GM21515 (cell line): ENCODE results near the gene MYO3B.

ENCODE experiments used
- ATAC-seq: cut with Tn5 transposase; IDR thresholded peaks from one replicate; pipeline ENCODE4 v1.9.1; 2021; ENCODE audit not compliant: unreplicated experiment

MYO3B gene

DNA sequence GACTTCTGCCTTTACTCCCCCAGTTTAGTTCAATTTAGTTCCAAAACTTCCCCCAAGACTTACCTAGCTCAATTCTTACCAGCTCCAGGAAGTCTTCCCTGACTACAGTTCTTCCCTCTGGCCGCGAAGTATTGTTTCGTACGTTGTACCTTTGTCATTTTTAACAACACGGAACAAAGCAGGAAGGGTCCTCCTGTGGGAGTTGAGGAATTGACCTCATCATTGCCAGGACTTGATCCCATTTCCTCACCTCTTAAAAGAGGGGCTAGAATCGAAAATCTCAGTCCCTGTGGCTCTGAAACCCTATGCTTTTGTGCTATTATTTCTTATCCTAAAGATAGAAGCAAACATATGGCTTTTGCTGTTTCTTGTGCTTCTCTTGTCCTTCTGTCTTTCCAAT lies 187.1 kb downstream of the MYO3B start:
- ATAC-seq: no peak

DNA sequence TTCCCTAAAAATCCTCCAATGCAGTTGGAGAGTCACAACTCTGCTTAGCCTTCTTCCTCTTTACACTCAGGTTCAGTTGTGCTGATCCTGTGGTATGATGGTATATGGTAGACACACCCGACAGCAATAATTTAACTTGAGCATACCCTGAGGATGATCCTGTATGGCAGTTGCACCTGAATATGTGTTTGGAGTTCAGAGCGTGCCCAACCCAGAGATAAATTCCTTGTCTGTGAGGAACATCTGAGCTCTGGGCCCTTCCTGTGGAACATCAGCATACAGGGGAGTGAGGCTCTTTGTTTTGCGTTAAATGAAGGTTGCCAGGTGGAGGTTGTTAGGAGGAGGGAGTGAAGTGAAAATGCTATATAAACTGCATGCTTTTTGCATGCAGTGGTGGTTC lies 187.7 kb downstream of the MYO3B start:
- ATAC-seq: no peak

DNA sequence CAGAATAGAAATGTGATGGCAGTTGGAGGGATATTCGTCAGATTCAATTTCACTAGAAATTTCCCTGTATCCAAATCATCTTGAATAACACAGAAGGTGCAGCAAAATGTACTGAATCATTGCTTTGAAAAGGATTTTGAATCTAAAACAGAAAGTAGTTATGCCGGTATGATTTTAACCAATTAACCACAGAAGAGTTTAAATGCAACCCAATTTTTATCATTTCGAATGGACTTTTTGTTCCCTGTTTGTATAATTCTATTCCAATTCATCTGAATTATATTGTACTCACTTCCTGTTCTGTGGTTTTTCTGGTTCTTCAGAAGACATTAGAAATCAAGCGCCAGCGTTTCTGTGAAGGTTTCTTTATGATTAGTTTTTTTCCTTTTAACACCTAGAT lies 190.4 kb downstream of the MYO3B start:
- no peak for ATAC-seq

GRCh38 chr2:170369228-170369627 lies 191.3 kb downstream of the MYO3B start:
- no peak for ATAC-seq

DNA sequence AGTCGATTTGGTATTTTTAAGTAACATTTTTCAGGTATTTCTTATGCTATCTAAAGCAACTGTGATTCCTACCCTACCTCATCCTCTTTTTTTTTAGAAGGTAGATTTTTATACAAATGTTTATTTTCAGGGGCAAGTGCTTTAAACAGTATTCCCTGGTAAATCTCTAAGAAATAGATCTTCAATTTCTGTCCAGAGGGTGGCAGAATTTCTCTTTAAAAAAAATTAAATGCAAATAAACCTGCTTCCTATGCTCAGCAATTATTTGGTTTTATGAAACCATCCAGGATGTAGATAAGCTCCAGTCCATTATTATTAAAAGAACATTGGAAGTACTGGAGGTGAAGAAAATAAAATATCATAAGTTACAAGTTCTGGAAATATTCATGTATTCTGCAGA lies 191.9 kb downstream of the MYO3B start:
- ATAC-seq: no peak

GRCh38 chr2:170371231-170371998 lies 193.5 kb downstream of the MYO3B start:
- ATAC-seq: no peak

DNA sequence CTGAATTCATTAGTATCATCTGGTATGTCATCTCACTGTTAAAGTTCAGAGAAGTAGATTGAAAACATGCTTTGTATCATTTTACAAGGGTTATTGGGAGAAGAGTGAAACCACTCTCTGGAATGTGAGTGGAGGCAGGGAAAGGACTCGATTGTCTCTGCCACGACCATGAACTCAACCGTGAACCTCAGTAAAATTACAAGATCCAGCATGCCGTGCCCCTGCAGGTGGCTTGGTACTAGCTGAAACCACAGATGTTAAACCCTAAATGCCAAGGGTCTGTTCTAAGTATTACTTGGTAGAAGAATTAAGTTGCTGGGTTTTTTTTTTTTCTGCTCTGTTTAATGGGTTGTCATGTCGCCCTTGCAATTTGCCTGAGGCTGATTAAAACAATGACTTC lies 197.2 kb downstream of the MYO3B start:
- no peak for ATAC-seq

GRCh38 chr2:170377500-170378207 lies 199.7 kb downstream of the MYO3B start:
- no peak for ATAC-seq

GRCh38 chr2:170380267-170380666 lies 202.3 kb downstream of the MYO3B start:
- no peak for ATAC-seq

GRCh38 chr2:170381678-170382077 lies 203.7 kb downstream of the MYO3B start:
- ATAC-seq: no peak

DNA sequence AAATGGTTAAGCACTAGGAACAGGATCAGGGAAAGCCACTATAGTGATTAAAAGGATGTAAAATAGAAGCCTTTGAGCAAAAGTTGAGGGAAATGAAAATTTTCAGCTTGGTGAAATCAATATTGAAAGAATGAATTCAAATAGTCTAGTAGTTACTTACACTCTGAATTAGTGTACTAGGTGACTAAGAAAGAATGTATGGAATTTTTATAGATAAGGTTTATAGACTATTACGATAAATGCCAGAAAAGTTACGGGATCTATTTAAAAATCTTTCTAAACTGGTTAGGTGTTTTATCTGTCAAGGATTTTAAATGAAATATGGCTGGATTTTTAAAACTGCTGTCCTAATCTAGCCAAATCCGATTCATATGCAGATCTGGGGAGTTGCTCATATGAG lies 208.6 kb downstream of the MYO3B start:
- no peak for ATAC-seq

- ATAC-seq: no peak
Measured at GRCh38 chr2:170391018-170391417, 213.1 kb downstream of the MYO3B start.

DNA sequence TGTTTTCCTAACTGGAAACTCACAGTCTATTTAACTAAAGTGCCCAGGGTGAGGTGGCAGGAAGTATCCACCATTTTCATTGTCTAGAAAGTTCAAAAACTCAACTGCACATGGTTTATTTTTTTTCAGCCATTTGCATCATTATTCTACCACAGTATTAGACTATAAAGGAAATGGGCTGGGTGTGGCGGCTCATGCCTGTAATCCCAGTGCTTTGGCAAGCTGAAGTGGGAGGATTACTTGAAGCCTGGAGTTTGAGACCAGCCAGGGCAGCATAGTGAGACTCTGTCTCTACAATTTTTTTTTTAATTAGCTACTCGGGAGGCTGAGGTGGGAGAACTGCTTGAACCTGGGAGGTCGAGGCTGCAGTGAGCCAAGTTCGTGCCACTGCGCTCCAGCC lies 213.8 kb downstream of the MYO3B start:
- no peak for ATAC-seq

DNA sequence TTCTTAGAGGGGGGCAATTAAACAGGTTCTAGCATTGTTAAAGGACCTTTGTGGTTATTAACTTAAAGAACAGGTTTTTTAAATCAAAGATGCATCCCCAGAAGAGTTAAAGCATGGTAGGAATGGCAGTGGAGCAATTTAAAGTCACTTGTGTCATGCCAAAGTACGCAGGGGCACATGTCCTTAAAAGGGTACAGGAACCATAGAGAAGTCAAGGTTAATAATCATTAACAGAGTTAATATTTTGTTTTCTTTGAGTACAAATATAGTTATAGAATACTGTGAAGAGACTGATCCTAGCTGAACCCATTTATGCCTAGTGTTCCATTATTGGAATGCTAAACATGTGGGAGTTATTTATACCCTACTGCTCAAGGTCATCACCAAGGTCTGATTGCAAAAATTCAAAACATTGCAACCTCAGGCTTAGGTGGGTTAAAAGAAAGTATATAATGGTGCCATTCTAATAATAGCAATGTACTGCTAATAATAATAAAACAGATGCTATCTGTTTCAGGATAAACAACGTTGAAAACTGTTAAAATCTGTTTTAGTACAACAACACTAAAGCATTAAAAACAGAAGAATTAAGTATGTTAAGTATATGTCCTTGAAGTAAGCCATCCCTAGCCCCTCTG lies 216.0 kb downstream of the MYO3B start:
- no peak for ATAC-seq

- ATAC-seq: no peak
Measured at GRCh38 chr2:170394641-170395387, 216.9 kb downstream of the MYO3B start.

GRCh38 chr2:170396799-170397459 lies 219.0 kb downstream of the MYO3B start:
- ATAC-seq: no peak

GRCh38 chr2:170401187-170401586 lies 223.2 kb downstream of the MYO3B start:
- no peak for ATAC-seq

DNA sequence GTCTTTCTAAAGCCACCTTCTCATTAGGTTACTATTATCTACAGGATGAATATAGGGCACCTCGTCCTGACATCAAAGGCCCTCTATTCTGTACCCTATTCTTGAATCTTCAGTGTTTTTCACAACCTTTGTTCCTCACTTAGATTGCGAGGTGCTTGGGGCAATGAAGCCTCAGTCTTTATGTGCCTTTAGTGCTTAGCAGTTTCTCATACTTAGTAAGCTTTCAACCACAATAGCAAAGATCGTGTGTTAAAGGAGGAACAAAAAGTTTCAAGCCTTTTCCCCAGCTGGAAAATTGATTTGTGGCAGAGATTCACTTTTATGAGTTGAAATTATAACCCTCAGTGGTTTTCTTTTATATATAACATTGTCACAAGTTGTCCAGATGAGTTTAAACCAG lies 226.9 kb downstream of the MYO3B start:
- no peak for ATAC-seq

GRCh38 chr2:170405326-170405725 lies 227.4 kb downstream of the MYO3B start:
- no peak for ATAC-seq

- no peak for ATAC-seq
Measured at GRCh38 chr2:170408461-170409163, 230.7 kb downstream of the MYO3B start.
